ENCODE results near the gene ZNF598. TPM values are rescaled to one million over a fixed set of nuclear protein-coding genes. Genes with fewer than 3 reads are reported as not detected.
A peak's percentile ranks its signal among the peaks of the same experiment; 100 is the strongest.

Gene ZNF598
- total and polyA plus RNA-seq, 2 of the 13 experiments (the other 11 are each of a cell fraction or from before 2014, with no cell fraction given) = 13.5 to 14.2 TPM

DNA sequence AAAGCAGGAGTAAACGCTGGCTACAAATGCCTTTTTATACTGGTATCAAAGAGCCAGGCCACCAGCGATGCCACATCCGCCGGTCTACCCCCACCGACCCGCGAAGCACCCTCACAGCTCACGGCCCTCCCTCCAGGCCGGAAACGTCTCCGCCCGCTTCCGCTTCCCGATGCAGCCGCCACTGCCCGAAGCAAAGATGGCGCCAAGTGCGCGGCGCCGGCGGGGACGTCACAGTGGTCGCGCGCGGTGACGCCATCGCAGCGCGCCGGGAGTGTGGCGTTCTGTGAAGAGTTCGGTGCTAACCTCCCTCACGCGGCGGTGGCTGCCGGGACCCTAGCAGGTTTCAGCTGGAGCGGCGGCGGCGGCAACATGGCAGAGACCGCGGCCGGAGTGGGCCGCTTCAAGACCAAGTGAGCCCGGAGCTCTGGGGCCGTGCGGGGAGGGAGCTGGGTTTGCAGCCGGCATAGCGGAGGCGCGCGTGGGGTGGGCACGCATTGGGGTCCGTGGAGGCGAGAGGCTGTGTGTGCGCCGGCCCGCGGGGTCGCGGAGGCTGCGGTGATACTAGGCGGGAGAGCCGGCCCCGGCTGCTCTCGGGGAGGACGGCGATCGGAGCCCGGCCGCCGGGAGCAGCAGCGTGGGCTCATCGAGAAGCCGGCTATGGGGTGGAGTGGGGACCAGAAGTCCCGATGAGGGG lies 37.7 kb downstream of the ZNF598 start, which contains the start of gene TBL3 (continued):
- TF ChIP-seq, protein P1, sequence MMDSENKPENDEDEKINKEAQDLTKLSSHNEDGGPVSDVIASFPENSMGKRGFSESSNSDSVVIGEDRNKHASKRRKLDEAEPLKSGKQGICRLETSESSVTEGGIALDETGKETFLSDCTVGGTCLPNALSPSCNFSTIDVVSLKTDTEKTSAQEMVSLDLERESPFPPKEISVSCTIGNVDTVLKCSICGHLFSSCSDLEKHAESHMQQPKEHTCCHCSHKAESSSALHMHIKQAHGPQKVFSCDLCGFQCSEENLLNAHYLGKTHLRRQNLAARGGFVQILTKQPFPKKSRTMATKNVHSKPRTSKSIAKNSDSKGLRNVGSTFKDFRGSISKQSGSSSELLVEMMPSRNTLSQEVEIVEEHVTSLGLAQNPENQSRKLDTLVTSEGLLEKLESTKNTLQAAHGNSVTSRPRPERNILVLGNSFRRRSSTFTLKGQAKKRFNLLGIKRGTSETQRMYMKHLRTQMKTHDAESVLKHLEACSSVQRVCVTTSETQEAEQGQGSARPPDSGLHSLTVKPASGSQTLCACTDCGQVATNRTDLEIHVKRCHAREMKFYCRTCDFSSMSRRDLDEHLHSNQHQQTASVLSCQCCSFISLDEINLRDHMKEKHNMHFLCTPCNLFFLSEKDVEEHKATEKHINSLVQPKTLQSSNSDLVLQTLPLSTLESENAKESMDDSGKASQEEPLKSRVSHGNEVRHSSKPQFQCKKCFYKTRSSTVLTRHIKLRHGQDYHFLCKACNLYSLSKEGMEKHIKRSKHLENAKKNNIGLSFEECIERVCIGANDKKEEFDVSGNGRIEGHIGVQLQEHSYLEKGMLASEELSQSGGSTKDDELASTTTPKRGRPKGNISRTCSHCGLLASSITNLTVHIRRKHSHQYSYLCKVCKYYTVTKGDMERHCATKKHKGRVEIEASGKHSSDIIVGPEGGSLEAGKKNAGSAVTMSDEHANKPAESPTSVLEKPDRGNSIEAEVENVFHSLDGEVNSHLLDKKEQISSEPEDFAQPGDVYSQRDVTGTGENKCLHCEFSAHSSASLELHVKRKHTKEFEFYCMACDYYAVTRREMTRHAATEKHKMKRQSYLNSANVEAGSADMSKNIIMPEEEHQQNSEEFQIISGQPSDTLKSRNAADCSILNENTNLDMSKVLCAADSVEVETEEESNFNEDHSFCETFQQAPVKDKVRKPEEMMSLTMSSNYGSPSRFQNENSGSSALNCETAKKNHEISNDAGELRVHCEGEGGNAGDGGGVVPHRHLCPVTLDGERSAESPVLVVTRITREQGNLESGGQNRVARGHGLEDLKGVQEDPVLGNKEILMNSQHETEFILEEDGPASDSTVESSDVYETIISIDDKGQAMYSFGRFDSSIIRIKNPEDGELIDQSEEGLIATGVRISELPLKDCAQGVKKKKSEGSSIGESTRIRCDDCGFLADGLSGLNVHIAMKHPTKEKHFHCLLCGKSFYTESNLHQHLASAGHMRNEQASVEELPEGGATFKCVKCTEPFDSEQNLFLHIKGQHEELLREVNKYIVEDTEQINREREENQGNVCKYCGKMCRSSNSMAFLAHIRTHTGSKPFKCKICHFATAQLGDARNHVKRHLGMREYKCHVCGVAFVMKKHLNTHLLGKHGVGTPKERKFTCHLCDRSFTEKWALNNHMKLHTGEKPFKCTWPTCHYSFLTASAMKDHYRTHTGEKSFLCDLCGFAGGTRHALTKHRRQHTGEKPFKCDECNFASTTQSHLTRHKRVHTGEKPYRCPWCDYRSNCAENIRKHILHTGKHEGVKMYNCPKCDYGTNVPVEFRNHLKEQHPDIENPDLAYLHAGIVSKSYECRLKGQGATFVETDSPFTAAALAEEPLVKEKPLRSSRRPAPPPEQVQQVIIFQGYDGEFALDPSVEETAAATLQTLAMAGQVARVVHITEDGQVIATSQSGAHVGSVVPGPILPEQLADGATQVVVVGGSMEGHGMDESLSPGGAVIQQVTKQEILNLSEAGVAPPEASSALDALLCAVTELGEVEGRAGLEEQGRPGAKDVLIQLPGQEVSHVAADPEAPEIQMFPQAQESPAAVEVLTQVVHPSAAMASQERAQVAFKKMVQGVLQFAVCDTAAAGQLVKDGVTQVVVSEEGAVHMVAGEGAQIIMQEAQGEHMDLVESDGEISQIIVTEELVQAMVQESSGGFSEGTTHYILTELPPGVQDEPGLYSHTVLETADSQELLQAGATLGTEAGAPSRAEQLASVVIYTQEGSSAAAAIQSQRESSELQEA (CRISPR knock-in tag; IDR thresholded peaks at IDR 0.05; ENCODE audit: not compliant biosample characterization) = peak; percentile 39
- TF ChIP-seq ATF7-NPFF (CRISPR knock-in tag; IDR thresholded peaks at IDR 0.05; ENCODE audit: low read depth) (peak; percentile 79), JUN (CRISPR knock-in tag; IDR thresholded peaks at IDR 0.05) (0 out of 2 replicates have a peak, but pooled peaks have one; percentile 38), ATRX (CRISPR knock-in tag; IDR thresholded peaks at IDR 0.05; ENCODE audit: borderline replicate concordance) (no peak), ZNF329 (CRISPR knock-in tag; IDR thresholded peaks at IDR 0.05; ENCODE audit: low read depth) (no peak; the same call in 1 of the 2 replicates), ARHGAP35 (CRISPR knock-in tag; IDR thresholded peaks at IDR 0.05; ENCODE audit: borderline replicate concordance) (peak; percentile 93), ATF1 (CRISPR knock-in tag; IDR thresholded peaks at IDR 0.05) (peak; percentile 100), HNRNPLL (IDR thresholded peaks at IDR 0.05; ENCODE audit: low read depth, low read length, poor library complexity, severe bottlenecking) (peak; percentile 47), NPAS2 (CRISPR knock-in tag; IDR thresholded peaks at IDR 0.05; ENCODE audit: borderline replicate concordance) (no peak), NFYC (CRISPR knock-in tag; IDR thresholded peaks at IDR 0.05) (peak; percentile 82)
- TF ChIP-seq, protein P2, sequence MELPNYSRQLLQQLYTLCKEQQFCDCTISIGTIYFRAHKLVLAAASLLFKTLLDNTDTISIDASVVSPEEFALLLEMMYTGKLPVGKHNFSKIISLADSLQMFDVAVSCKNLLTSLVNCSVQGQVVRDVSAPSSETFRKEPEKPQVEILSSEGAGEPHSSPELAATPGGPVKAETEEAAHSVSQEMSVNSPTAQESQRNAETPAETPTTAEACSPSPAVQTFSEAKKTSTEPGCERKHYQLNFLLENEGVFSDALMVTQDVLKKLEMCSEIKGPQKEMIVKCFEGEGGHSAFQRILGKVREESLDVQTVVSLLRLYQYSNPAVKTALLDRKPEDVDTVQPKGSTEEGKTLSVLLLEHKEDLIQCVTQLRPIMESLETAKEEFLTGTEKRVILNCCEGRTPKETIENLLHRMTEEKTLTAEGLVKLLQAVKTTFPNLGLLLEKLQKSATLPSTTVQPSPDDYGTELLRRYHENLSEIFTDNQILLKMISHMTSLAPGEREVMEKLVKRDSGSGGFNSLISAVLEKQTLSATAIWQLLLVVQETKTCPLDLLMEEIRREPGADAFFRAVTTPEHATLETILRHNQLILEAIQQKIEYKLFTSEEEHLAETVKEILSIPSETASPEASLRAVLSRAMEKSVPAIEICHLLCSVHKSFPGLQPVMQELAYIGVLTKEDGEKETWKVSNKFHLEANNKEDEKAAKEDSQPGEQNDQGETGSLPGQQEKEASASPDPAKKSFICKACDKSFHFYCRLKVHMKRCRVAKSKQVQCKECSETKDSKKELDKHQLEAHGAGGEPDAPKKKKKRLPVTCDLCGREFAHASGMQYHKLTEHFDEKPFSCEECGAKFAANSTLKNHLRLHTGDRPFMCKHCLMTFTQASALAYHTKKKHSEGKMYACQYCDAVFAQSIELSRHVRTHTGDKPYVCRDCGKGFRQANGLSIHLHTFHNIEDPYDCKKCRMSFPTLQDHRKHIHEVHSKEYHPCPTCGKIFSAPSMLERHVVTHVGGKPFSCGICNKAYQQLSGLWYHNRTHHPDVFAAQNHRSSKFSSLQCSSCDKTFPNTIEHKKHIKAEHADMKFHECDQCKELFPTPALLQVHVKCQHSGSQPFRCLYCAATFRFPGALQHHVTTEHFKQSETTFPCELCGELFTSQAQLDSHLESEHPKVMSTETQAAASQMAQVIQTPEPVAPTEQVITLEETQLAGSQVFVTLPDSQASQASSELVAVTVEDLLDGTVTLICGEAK (IDR thresholded peaks at IDR 0.05) = peak; percentile 70
- TF ChIP-seq, protein P2 (CRISPR knock-in tag; IDR thresholded peaks at IDR 0.05) = peak; percentile 80

Data from HepG2 (cell line).